PC-9 (cell line): ENCODE results near the gene CDC25A. TPM values are rescaled to one million over a fixed set of nuclear protein-coding genes. Genes with fewer than 3 reads are reported as not detected.

ENCODE experiments used
- BruUV-seq: library from RNA; stranded (reverse); fragments of 400-500 nt; replicated peaks from 2 replicates; lab custom pipeline; 2021; lab: Mats Ljungman, UMichigan
- CTCF ChIA-PET: fragments of 300-600 bp; sonication (Branson Sonifier 250); formaldehyde crosslinking; loops from one replicate; lab custom pipeline; 2022; ENCODE audit warnings: antibody characterized with exemption; lab: Charles Lee
- POLR2A ChIA-PET: fragments of 300-600 bp; sonication (Branson Sonifier 250); formaldehyde crosslinking; loops from one replicate; lab custom pipeline; 2022; ENCODE audit warnings: antibody characterized with exemption; ENCODE audit not compliant: unreplicated experiment; lab: Charles Lee
- DNase-seq, 2 experiments: peaks; one replicate each; pipeline versions ENCODE4 v3.0.0 to v3.0.0-alpha.2; 2015 to 2022; ENCODE audit warnings: mixed read lengths in 1 of 2
- H2AFZ ChIP-seq: fragments of 200-600 bp; sonication (generic); 2 replicates; pipeline ENCODE4 v1.8.1; 2017; ENCODE audit warnings: antibody characterized with exemption
- H3F3A ChIP-seq: fragments of 200-600 bp; sonication (generic); 2 replicates; pipeline ENCODE4 v1.8.1; 2017; ENCODE audit warnings: antibody characterized with exemption, mild to moderate bottlenecking, low read depth; ENCODE audit not compliant: insufficient read depth
- H3K27ac ChIP-seq: fragments of 200-600 bp; sonication (generic); 2 replicates; pipeline ENCODE4 v1.6.1; 2016; ENCODE audit warnings: mixed run types
- H3K27me3 ChIP-seq: fragments of 200-600 bp; sonication (generic); 2 replicates; pipeline ENCODE4 v1.6.1; 2016; ENCODE audit warnings: low read depth, mixed run types; ENCODE audit not compliant: insufficient read depth
- H3K36me3 ChIP-seq: fragments of 200-600 bp; sonication (generic); 2 replicates; pipeline ENCODE4 v1.6.1; 2016; ENCODE audit warnings: low read depth, mixed run types
- H3K4me1 ChIP-seq: fragments of 200-600 bp; sonication (generic); replicated peaks from 2 replicates; pipeline ENCODE4 v1.6.1; 2016; ENCODE audit warnings: mixed run types; ENCODE audit not compliant: insufficient read depth
- H3K4me2 ChIP-seq: fragments of 200-600 bp; sonication (generic); 2 replicates; pipeline ENCODE4 v1.6.1; 2017; ENCODE audit warnings: mixed run types
- H3K4me3 ChIP-seq: fragments of 200-600 bp; sonication (generic); 2 replicates; pipeline ENCODE4 v1.6.1; 2016; ENCODE audit warnings: mixed run types
- H3K79me2 ChIP-seq: fragments of 200-600 bp; sonication (generic); 2 replicates; pipeline ENCODE4 v1.6.1; 2017; ENCODE audit warnings: low read depth, mixed run types
- H3K9me2 ChIP-seq: fragments of 200-600 bp; sonication (generic); 2 replicates; pipeline ENCODE4 v1.8.1; 2017; ENCODE audit warnings: mild to moderate bottlenecking; ENCODE audit not compliant: insufficient read depth
- H3K9me3 ChIP-seq: fragments of 200-600 bp; sonication (generic); 2 replicates; pipeline ENCODE4 v1.8.1; 2016; ENCODE audit warnings: low read depth; ENCODE audit not compliant: insufficient read depth
- H4K20me1 ChIP-seq: fragments of 200-600 bp; sonication (generic); 2 replicates; pipeline ENCODE4 v1.8.1; 2017; ENCODE audit not compliant: insufficient read depth
- EZH2 ChIP-seq: fragments of 200-600 bp; sonication (generic); IDR thresholded peaks from 2 replicates; pipeline ENCODE4 v1.8.0; 2017; ENCODE audit warnings: antibody characterized with exemption, low read depth
- intact Hi-C: fragments of 100-400 bp; cut with micrococcal nuclease; formaldehyde crosslinking; loops from one replicate; pipeline ENCODE4 v1.10.0; 2022; ENCODE audit not compliant: unreplicated experiment
- total RNA-seq: library from RNA; stranded (reverse); gene quantifications from 2 replicates; pipeline ENCODE4 v1.2.3, GENCODE V29; 2021
- TF ChIP-seq, protein P1 (sequence below): fragments of 200-600 bp; sonication (generic); conservative IDR thresholded peaks from 2 replicates; pipeline ENCODE4 v1.6.1; 2017; ENCODE audit warnings: mixed run types, antibody characterized with exemption, mild to moderate bottlenecking, moderate library complexity

CDC25A gene
- total RNA-seq, 1 experiment from 2014 or later: 9.7 TPM

DNA sequence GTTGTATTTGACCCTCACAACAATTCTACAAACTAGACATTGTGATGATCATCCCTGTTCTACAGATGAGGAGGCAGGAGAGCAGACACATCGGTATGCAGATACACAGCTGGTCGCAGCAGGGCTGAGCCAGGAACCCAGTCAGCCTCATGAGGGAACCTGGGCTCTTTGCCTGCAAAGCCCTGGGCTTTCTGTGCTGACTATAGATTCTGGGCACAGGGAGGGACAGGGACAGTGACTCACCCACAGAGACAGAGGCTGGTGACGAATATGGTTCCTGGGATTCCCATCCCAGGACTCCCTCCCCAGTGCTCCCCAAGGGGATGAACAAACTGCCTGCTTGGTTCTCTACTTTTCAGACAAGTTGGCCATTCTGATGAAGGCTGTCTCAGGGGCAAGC, 31.3 kb upstream of the CDC25A start:
- H3K4me2 ChIP-seq: no peak overlapping the region
- no peaks in the 10 kb centered on the region for H3K9me3 ChIP-seq
- intact Hi-C loops: no loop called here
- H3F3A ChIP-seq: peaks cover 16% of the 10 kb centered on the region
- BruUV-seq: no TSS peak
- peaks cover 19% of the 10 kb centered on the region for H3K4me1 ChIP-seq
- TF ChIP-seq, protein P1, sequence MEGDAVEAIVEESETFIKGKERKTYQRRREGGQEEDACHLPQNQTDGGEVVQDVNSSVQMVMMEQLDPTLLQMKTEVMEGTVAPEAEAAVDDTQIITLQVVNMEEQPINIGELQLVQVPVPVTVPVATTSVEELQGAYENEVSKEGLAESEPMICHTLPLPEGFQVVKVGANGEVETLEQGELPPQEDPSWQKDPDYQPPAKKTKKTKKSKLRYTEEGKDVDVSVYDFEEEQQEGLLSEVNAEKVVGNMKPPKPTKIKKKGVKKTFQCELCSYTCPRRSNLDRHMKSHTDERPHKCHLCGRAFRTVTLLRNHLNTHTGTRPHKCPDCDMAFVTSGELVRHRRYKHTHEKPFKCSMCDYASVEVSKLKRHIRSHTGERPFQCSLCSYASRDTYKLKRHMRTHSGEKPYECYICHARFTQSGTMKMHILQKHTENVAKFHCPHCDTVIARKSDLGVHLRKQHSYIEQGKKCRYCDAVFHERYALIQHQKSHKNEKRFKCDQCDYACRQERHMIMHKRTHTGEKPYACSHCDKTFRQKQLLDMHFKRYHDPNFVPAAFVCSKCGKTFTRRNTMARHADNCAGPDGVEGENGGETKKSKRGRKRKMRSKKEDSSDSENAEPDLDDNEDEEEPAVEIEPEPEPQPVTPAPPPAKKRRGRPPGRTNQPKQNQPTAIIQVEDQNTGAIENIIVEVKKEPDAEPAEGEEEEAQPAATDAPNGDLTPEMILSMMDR: no peak
- TF ChIP-seq EZH2: no peak
- H2AFZ ChIP-seq: no peak overlapping the region
- H3K27ac ChIP-seq: no peak overlapping the region
- H3K79me2 ChIP-seq: no peaks in the 10 kb centered on the region
- peak in 1 of 2 experiments; percentile 31 for DNase-seq
- ChIA-PET POLR2A (no interaction called here), CTCF (no interaction called here)
- H3K36me3 ChIP-seq: no peaks in the 10 kb centered on the region
- no peaks in the 10 kb centered on the region for H3K27me3 ChIP-seq
- no peak overlapping the region for H3K4me3 ChIP-seq
- H4K20me1 ChIP-seq: no peaks in the 10 kb centered on the region
- no peaks in the 10 kb centered on the region for H3K9me2 ChIP-seq

DNA sequence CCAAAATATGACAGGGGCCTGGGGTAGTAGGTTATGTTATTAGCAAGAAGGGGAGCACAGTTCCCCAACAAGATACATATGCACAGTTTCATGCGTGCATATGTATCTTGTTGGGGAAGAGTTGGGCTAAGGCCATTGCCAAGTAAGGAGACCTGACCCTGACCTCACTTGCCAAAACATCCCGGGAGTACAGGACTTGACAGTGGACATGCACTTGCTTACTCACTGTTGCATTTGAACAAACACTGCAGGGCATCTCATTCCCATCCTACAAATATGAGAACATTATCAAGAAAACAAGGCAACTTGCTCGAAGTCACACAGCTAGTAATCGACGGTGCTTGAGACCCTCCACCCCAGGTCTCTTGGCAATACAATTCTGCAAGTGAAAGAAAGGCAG, 30.3 kb upstream of the CDC25A start:
- Histone ChIP-seq H3K36me3 (no peaks in the 10 kb centered on the region), H2AFZ (no peak overlapping the region), H4K20me1 (no peaks in the 10 kb centered on the region), H3K4me2 (no peak overlapping the region), H3K4me1 (peaks cover 13% of the 10 kb centered on the region), H3K4me3 (no peak overlapping the region), H3K27me3 (no peaks in the 10 kb centered on the region), H3K9me3 (no peaks in the 10 kb centered on the region), H3K9me2 (no peaks in the 10 kb centered on the region), H3K79me2 (no peaks in the 10 kb centered on the region), H3K27ac (no peak overlapping the region), H3F3A (peaks cover 13% of the 10 kb centered on the region)
- no peak for DNase-seq
- no TSS peak for BruUV-seq
- CTCF ChIA-PET: interaction anchor here (0.6 kb wide), 1 partner anchor 318 kb away, joined by 5 read pairs; no protein-coding TSS in a partner anchor
- no peak for TF ChIP-seq EZH2
- TF ChIP-seq, protein P1: no peak
- intact Hi-C loops: no loop called here
- POLR2A ChIA-PET: no interaction called here

DNA sequence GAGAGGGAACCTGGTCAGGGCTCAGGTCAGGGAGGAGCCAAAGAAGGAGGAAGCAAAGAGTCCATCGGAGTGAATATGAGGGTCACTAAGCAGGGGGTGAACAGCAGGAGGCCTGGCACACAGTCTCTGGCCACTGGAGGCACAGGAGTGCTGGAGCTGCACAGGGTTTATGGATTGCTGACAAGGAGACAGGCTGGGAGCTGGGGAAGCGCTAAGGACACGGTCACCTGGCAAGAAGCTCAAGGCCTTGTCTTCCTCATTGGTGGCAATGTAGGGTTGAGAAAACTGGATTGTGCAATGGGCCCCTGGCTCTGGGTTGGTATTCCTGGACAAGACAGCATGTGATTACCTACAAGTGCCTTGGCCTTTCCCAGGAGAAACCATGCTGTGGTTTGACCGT, 29.2 kb upstream of the CDC25A start:
- H3K9me3 ChIP-seq: no peaks in the 10 kb centered on the region
- ChIA-PET CTCF (no interaction called here), POLR2A (no interaction called here)
- H3K36me3 ChIP-seq: no peaks in the 10 kb centered on the region
- H3K9me2 ChIP-seq: no peaks in the 10 kb centered on the region
- H3K27me3 ChIP-seq: no peaks in the 10 kb centered on the region
- H2AFZ ChIP-seq: no peak overlapping the region
- peak in 1 of 2 experiments; percentile 29 for DNase-seq
- H3K4me1 ChIP-seq: peaks cover 4% of the 10 kb centered on the region
- TF ChIP-seq, protein P1: no peak
- TF ChIP-seq EZH2: no peak
- peaks cover 3% of the 10 kb centered on the region for H3F3A ChIP-seq
- no peak overlapping the region for H3K4me3 ChIP-seq
- no peak overlapping the region for H3K4me2 ChIP-seq
- H3K27ac ChIP-seq: no peak overlapping the region
- BruUV-seq: no TSS peak
- H3K79me2 ChIP-seq: no peaks in the 10 kb centered on the region
- intact Hi-C loops: no loop called here
- no peaks in the 10 kb centered on the region for H4K20me1 ChIP-seq
